Testis (tissue), 3 donors: ENCODE data around the gene RUNDC3A. TPM values are rescaled to one million over a fixed set of nuclear protein-coding genes. Genes with fewer than 3 reads are reported as not detected.
A peak's percentile ranks its signal among the peaks of the same experiment; 100 is the strongest.
"Not testable (repeated sequence)": the region's sequence is repeated elsewhere in the genome, so short reads cannot be mapped to it uniquely, and the experiment has no call there.

Experiments
- DNase-seq: peaks from one replicate; pipeline ENCODE4 v3.0.0-alpha.2; 2019
- H3K27ac ChIP-seq, 2 donors: fragments of 200-600 bp; sonication (generic); one replicate each; pipeline ENCODE4 v1.5.1; 2019
- H3K27me3 ChIP-seq: fragments of 200-600 bp; sonication (generic); one replicate; pipeline ENCODE4 v1.5.1; 2019
- H3K36me3 ChIP-seq: fragments of 200-600 bp; sonication (generic); one replicate; pipeline ENCODE4 v1.5.1; 2017; ENCODE audit warnings: low read depth; ENCODE audit errors: missing control alignments
- H3K4me1 ChIP-seq: fragments of 200-600 bp; sonication (generic); one replicate; pipeline ENCODE4 v1.5.1; 2019
- H3K4me3 ChIP-seq, 2 donors: fragments of 200-600 bp; sonication (generic); one replicate each; pipeline ENCODE4 v1.5.1; 2017 to 2019
- H3K9me3 ChIP-seq: fragments of 200-600 bp; sonication (generic); one replicate; pipeline ENCODE4 v1.5.1; 2017
- CTCF ChIP-seq, 3 experiments: fragments of 450-650 bp in 2 of 3; fragments of 200-600 bp in 1 of 3; sonication (generic) in 1 of 3; IDR thresholded peaks; one replicate each; pipeline ENCODE4 v1.5.1; 2016 to 2019; ENCODE audit warnings: antibody characterized with exemption in 3 of 3, mild to moderate bottlenecking in 2 of 3, moderate library complexity in 1 of 3
- POLR2A ChIP-seq: fragments of 450-650 bp; IDR thresholded peaks from one replicate; pipeline ENCODE4 v1.6.1; 2017; ENCODE audit warnings: antibody characterized with exemption, mild to moderate bottlenecking, moderate library complexity
- WGBS, 2 donors: methylation state at CpG; one replicate each; pipeline ENCODE4 v1.1.5; 2018; 5-methylcytosine and 5-hydroxymethylcytosine counted together
- intact Hi-C: fragments of 100-400 bp; cut with DNase I; formaldehyde crosslinking; loops from one replicate; pipeline ENCODE4 v1.15.1; 2023; ENCODE audit warnings: low total_unique reads
- polyA plus RNA-seq: library from polyadenylated mRNA; stranded (reverse); fragments of 350-450 nt; fragmentation: Illumina TruSeq; extraction: RNeasy Lipid Tissue Mini Kit (QIAGEN cat#74804); gene quantifications from one replicate; pipeline ENCODE4 v1.2.3, GENCODE V29; 2014; ENCODE audit warnings: low read depth, low replicate concordance; ENCODE audit not compliant: insufficient read depth
- total RNA-seq, 2 donors: library from RNA; depleted of rRNA; stranded (reverse); fragments of >200 nt; gene quantifications; one replicate each; pipeline ENCODE4 v1.2.3, GENCODE V29; 2016

Gene RUNDC3A
- total and polyA plus RNA-seq, 3 donors from 2014 or later, result 14.6 to 53.1 (median 17.5) TPM

GRCh38 chr17:44324092-44324570, 15.7 kb downstream of the RUNDC3A start:
- intact Hi-C loops, result loop anchor here (5.0 kb wide), 1 partner anchor 102 kb away; no protein-coding TSS in a partner anchor
- H3K36me3 ChIP-seq, result no peaks in the 10 kb centered on the region
- H3K4me1 ChIP-seq, result peaks cover 12% of the 10 kb centered on the region
- DNase-seq, result no peak
- peak overlapping the region; percentile 70 to 73 for H3K27ac ChIP-seq
- peak overlapping the region; percentile 94 to 99 for H3K4me3 ChIP-seq
- no peaks in the 10 kb centered on the region for H3K27me3 ChIP-seq
- WGBS, 2 donors, result 0 to 1% methylated on average over 27 to 33 of the region's 38 CpGs
- no peak for TF ChIP-seq CTCF (IDR thresholded peaks at IDR 0.05)
- no peak for TF ChIP-seq POLR2A
- no peaks in the 10 kb centered on the region for H3K9me3 ChIP-seq

GRCh38 chr17:44324571-44325275, 16.3 kb downstream of the RUNDC3A start, which contains the start of gene SLC25A39:
TSS of gene SLC25A39 (minus strand) at chr17:44324823. CDS start at chr17:44323562, 1,261 bp downstream.
- Histone ChIP-seq H3K27me3 (no peaks in the 10 kb centered on the region), H3K36me3 (no peaks in the 10 kb centered on the region), H3K4me3 (peak within 1 kb of the TSS; percentile 94 to 99), H3K27ac (peak within 1 kb of the TSS; percentile 88 to 95), H3K9me3 (no peaks in the 10 kb centered on the region), H3K4me1 (peaks cover 12% of the 10 kb centered on the region)
- whole genome bisulfite sequencing, 2 donors, result 1% methylated on average over 23 to 68 of the region's 85 CpGs
- TF ChIP-seq CTCF (IDR thresholded peaks at IDR 0.05), result peak in 2 of 3 experiments; percentile 14 to 27
- no peak for TF ChIP-seq POLR2A
- intact Hi-C loops, result loop anchor here (5.0 kb wide), 1 partner anchor 102 kb away; no protein-coding TSS in a partner anchor
- peak; percentile 94 for DNase-seq

GRCh38 chr17:44326861-44327444, 18.6 kb downstream of the RUNDC3A start:
- 19 to 20% methylated on average over 19 to 31 of the region's 31 CpGs for WGBS, 2 donors
- peak; percentile 99 for DNase-seq
- H3K4me3 ChIP-seq, result peak overlapping the region; percentile 94 to 99
- H3K27ac ChIP-seq, result peak overlapping the region in 1 of 2 donors; percentile 95
- H3K9me3 ChIP-seq, result no peaks in the 10 kb centered on the region
- intact Hi-C loops, result no loop called here
- no peaks in the 10 kb centered on the region for H3K27me3 ChIP-seq
- TF ChIP-seq POLR2A (no peak), CTCF (IDR thresholded peaks at IDR 0.05) (peak in 2 of 3 experiments; percentile 9 to 47)
- H3K36me3 ChIP-seq, result no peaks in the 10 kb centered on the region
- H3K4me1 ChIP-seq, result peaks cover 12% of the 10 kb centered on the region

GRCh38 chr17:44327715-44328449, 19.5 kb downstream of the RUNDC3A start:
- no peaks in the 10 kb centered on the region for H3K9me3 ChIP-seq
- intact Hi-C loops, result no loop called here
- no peak overlapping the region for H3K27ac ChIP-seq
- H3K27me3 ChIP-seq, result no peaks in the 10 kb centered on the region
- DNase-seq, result no peak
- H3K4me1 ChIP-seq, result peaks cover 12% of the 10 kb centered on the region
- TF ChIP-seq POLR2A (no peak), CTCF (IDR thresholded peaks at IDR 0.05) (no peak)
- H3K4me3 ChIP-seq, result no peak overlapping the region
- no peaks in the 10 kb centered on the region for H3K36me3 ChIP-seq
- 65 to 75% methylated on average over 7 of the region's 7 CpGs for WGBS, 2 donors

GRCh38 chr17:44329516-44329915, 21.1 kb downstream of the RUNDC3A start:
- intact Hi-C loops, H3K36me3 ChIP-seq, H3K4me3 ChIP-seq, H3K27me3 ChIP-seq, H3K4me1 ChIP-seq, DNase-seq, H3K9me3 ChIP-seq, H3K27ac ChIP-seq: not testable (repeated sequence)
- 86 to 91% methylated on average over 7 of the region's 7 CpGs for WGBS, 2 donors

- H3K27me3 ChIP-seq, DNase-seq, H3K36me3 ChIP-seq, H3K27ac ChIP-seq, H3K4me1 ChIP-seq, H3K9me3 ChIP-seq, H3K4me3 ChIP-seq, intact Hi-C loops: not testable (repeated sequence)
- 77 to 92% methylated on average over 5 of the region's 5 CpGs for WGBS, 2 donors
These were observed 21.9 kb downstream of the RUNDC3A start for GRCh38 chr17:44330263-44330662.
